GM21381 (cell line): Measurements from ENCODE around the gene PSMB9.
A peak's percentile ranks its signal among the peaks of the same experiment; 100 is the strongest.
"Not testable (repeated sequence)": the region's sequence is repeated elsewhere in the genome, so short reads cannot be mapped to it uniquely, and the experiment has no call there.

Experiments used
- ATAC-seq: cut with Tn5 transposase; IDR thresholded peaks from one replicate; pipeline ENCODE4 v1.9.1; 2021; ENCODE audit warnings: mild to moderate bottlenecking, moderate library complexity; ENCODE audit not compliant: unreplicated experiment

The PSMB9 gene

GRCh38 chr6:32858194-32858593 lies 4.2 kb downstream of the PSMB9 start:
- no peak for ATAC-seq

GRCh38 chr6:32860674-32861073 lies 6.7 kb downstream of the PSMB9 start:
- ATAC-seq, result no peak

- no peak for ATAC-seq
Observed at GRCh38 chr6:32862725-32863124, 8.7 kb downstream of the PSMB9 start.

GRCh38 chr6:32865724-32866443 lies 11.9 kb downstream of the PSMB9 start:
- no peak for ATAC-seq

DNA sequence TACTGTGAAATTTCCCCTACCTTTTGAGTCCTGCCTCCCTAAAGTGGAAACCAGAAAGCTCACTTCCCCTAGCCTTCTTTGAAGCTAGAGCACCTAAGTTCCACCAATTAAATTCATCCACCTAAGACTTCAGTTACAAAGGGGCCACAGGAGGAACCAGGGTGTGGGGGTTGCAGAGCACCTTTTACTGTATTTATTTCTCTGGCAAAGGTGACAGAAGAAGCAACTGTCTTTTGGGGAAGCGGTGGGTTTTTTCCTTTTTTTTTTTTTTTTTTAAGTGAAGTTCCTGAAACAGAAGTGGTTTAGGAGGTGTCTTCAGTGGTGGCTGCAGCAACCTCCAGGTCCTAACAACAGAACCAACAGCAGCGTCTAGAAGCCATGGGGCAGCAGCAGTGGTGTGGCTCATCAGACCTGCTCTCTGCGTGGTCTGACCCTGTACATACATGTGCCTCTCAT lies 13.1 kb downstream of the PSMB9 start:
- no peak for ATAC-seq

DNA sequence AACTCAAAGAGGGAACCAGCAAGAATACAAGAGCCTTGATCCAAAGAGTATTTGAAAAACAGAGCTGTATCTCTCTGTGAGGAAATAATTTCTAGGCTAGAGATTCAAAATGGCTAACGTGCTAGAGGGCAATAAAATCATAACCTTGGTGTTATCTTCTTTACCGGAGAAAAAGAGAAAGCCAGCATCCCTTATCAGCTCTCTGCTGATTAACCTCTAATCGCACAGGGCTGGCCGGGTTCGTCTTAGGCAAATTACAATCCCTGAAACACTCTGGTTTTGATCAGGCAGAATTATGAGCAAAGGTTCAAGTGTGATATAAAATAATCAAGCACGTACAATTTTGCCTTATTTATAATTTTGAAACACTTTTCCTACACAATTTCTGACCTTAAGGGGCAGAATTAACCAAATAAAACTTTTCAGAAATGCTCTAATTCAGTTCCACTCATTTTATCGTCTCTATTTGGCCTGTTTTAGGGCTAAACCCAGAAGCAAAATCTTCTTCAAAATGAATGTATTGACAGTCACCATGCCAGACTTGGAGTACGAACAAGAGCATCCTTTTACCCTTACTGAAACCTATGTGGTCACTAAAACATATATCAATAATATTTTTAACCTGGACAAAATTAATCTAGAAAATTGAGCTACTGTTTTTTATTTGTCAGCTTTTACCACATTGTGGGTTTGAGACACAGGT lies 13.7 kb downstream of the PSMB9 start:
- no peak for ATAC-seq

DNA sequence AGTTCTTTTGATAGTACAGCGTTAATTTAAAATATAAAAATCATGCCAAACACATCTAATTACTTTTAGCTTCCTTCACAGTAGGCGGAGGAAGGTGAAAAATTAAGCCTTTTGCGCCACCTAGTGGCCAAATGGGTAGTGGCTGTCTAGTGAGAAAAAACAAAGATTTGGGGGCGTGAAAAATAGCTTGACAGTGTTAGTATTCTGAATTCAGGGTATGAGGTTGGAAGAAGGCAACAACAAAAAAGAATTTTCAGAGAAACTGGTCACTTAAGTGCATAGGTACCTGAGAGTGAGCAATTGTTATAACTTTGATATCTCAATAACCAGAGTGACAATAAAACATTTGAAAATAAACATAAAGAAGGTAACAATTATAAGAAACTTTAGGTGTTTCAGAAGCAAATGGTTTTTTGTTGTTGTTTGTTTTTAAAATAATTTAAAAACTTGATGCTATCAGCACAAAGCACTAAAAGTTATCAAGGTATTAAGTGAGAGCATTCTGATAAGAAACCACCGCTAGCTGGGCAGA lies 14.3 kb downstream of the PSMB9 start:
- ATAC-seq, result no peak

DNA sequence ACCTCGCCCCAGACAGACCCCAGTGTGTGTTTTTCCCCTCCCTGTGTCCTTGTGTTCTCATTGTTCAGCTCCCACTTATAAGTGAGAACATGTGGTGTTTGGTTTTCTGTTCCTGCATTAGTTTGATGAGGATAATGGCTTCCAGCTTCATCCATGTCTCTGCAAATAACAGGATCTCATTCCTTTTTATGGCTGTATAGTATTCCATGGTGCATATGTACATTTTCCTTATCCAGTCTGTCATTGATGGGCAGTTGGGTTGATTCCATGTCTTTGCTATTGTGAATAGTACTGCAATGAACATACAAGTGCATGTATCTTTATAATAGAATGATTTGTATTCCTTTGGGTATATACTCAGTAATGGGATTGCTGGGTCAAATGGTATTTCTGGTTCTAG lies 20.0 kb downstream of the PSMB9 start:
- ATAC-seq, result not testable (repeated sequence)

DNA sequence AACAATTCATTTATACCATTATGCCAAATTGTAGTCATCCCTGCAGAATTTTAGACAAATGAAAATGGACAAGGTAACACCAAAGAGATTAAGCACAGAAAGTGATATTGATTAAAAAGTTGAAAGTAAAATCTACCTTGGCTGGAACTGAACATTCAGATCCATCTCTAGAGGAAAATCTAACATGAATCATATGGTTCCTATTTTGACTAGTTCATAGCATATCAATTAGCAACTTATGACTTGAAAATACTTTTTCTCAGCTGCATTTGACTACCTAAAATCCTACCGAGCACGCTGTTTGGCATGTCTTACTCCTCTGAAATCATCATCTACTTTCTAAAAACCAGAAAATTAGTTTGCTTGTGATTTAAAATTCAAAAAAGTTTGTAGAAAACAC lies 22.6 kb downstream of the PSMB9 start:
- ATAC-seq, result no peak

DNA sequence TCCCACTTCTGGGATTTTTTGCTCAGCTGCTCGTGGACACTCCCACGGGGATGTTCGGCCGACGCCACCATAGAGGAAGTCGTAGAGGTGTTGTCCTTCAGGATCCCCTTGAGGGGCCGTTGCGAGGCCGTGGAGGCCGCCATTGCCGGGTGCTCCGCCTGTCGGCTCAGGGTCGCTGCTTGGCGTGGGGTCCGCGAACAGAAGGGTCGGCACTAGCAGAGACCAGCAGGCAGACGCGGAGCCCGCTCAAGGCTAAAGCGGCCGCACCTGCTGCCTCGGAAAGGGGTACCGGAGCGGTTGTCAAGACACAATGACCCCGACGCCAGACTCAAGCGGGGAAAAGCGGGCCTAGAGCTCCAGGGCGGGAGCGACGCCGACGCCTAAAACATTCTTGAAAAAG lies 25.7 kb downstream of the PSMB9 start:
- no peak for ATAC-seq

GRCh38 chr6:32880962-32881361 lies 27.0 kb downstream of the PSMB9 start:
- ATAC-seq, result not testable (repeated sequence)

- no peak for ATAC-seq
Observed at GRCh38 chr6:32882879-32883250, 28.9 kb downstream of the PSMB9 start.

DNA sequence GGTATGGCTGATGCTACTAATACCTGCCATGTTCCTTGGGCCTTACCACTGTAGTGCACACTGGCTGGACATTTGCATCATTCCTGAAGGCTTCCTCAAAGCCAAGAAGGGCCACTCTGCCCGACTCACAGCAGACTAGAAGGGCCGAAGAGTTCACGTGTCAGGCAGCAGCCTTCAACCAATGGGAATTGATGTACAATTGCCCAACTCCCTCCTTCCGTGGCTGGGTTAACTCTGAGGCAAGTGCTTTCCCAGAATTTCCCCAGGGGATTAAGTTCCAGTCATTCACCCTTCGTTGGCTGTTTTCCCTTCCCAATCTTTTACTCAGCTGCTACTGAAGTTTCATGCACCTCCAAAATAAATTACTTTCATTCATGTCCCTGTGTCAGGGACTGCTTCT lies 29.8 kb downstream of the PSMB9 start:
- no peak for ATAC-seq

DNA sequence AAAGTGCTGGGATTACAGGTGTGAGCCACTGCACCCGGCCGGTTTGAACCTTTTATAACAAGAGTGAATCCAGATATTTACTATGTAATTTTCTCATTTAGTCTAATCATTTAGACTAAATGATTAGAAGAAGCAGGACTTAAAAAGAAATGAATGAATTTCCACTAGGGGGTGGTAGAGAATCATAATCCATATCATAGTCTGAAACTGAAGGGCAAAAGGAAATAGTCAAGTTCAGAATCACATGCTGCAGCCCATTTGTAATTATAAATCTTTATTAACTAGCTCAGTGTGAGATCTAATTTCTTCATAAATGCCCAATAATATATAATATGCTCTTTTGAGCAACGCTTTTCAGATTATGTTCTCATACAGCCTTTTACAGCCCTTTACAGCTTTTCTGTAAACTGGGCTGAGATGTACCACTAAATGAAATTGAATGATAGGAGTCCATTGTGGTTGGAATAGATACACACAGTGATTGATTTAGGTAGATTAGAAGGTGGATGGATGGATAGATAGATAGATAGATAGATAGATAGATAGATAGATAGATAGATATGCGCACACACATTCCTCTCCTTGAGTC lies 31.8 kb downstream of the PSMB9 start:
- ATAC-seq, result no peak

- ATAC-seq, result no peak
Observed at GRCh38 chr6:32886681-32887383, 32.8 kb downstream of the PSMB9 start.

- no peak for ATAC-seq
Observed at GRCh38 chr6:32887616-32888015, 33.6 kb downstream of the PSMB9 start.

GRCh38 chr6:32888576-32888975 lies 34.6 kb downstream of the PSMB9 start:
- no peak for ATAC-seq

- no peak for ATAC-seq
Observed at GRCh38 chr6:32889533-32889932, 35.5 kb downstream of the PSMB9 start.

DNA sequence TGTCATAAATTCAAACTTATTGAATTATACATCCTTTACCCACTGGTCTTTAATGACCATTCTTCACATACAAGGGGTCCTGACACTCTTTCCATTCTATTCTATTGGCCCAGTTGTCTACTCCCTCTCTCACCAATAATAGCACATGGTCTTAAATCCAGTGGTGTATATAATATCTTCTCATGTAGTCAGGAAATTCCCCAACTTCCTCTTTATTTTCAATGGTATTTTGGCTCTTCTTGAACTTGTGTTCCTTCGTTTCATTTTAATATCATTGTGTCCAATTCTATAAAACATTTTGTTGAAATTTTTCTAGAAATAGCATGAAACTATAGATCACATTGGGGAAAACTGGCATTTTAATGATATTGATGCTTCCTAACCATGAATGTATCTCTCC lies 36.8 kb downstream of the PSMB9 start:
- ATAC-seq, result no peak

DNA sequence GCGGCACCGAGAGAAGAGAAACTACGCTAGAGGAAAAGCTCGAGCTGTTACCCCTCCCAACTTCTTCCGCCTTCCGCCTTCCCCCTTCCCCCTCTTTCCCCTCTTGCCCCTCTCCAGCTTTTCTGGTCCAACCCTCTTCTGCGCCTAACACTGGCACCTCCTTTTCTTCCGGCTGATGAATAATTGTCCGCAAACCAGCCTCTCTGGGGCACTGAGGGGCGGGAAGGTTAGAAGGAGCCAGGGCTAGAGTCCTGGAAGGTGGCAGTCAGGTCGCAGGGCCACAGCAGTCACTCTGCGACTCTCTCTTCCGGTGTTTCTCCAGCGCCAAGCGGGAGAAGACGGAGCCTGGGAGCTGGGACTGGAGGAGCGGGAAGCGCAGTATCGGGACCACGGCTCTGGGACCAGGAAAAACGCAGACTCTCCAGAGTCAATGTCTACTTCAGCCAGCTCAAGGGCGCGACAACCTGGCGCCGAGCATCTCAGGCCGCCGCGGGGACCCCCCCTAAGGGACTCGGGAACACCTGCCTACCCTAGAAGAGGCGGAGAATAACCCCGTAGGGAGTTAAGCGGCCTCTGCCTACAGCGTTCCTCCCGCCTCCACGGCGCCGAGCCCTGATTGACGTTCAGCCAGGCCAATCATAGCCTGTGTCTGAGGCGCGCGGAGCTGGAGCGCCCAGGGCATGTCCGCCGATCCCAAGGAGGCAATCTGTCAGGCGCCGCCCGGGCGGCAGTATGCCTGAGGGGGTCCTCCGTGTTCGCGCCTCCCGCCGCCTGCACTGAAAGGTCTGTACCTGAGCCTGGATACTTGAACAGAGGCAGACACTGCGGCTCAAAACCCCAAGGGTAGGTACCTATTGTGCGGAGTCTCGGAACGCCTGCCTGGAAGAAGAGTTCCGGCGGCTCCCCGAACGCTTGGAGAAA lies 40.4 kb downstream of the PSMB9 start:
- ATAC-seq, result peak; percentile 98
